HCT116 (cell line): ENCODE data around the gene GFOD2.

Source experiments
- CEBPB ChIP-seq: IDR thresholded peaks from 2 replicates; pipeline ENCODE4 v1.6.1; 2012; ENCODE audit warnings: low read depth
- CTCF ChIP-seq, 3 experiments: fragments of 200-600 bp in 1 of 3; sonication (generic) in 1 of 3; IDR thresholded peaks in 2 of 3; conservative IDR thresholded peaks in 1 of 3; 2 replicates each; pipeline ENCODE4 v1.5.1; 2012 to 2017; ENCODE audit warnings: low read depth in 2 of 3, low read length in 2 of 3, antibody characterized with exemption in 1 of 3, borderline replicate concordance in 1 of 3, control low read depth in 1 of 3, mild to moderate bottlenecking in 1 of 3, mixed read lengths in 1 of 3, mixed run types in 1 of 3, moderate library complexity in 1 of 3; ENCODE audit not compliant: insufficient read depth in 1 of 3
- EZH2 ChIP-seq: fragments of 200-600 bp; sonication (generic); IDR thresholded peaks from 2 replicates; pipeline ENCODE4 v1.6.1; 2017; ENCODE audit warnings: antibody characterized with exemption, mixed run types
- JUND ChIP-seq: IDR thresholded peaks from 2 replicates; pipeline ENCODE4 v1.6.1; 2012
- POLR2A ChIP-seq: IDR thresholded peaks from 2 replicates; pipeline ENCODE4 v1.7.0; 2011; ENCODE audit warnings: borderline replicate concordance; ENCODE audit not compliant: insufficient read depth, insufficient read length; ENCODE audit errors: extremely low read depth
- REST ChIP-seq: IDR thresholded peaks from 2 replicates; pipeline ENCODE4 v1.6.1; 2012; ENCODE audit warnings: low read depth
- SRF ChIP-seq: IDR thresholded peaks from 2 replicates; pipeline ENCODE4 v1.6.1; 2012; ENCODE audit warnings: low read depth
- ZNF274 ChIP-seq: fragments of 200-500 bp; sonication (Bioruptor generic); IDR thresholded peaks from 2 replicates; pipeline ENCODE4 v1.6.1; 2014; ENCODE audit warnings: mild to moderate bottlenecking, low read depth, low read length, inconsistent platforms

- TF ChIP-seq EZH2 (no peak), CTCF (IDR thresholded peaks at IDR 0.05 in 2 of 3, conservative IDR thresholded peaks at IDR 0.05 in 1 of 3; ENCODE audit: borderline replicate concordance in 1 of 3, insufficient read depth in 1 of 3, low read depth in 2 of 3, low read length in 2 of 3) (no peak), JUND (no peak), REST (no peak), POLR2A (no peak), SRF (no peak), ZNF274 (no peak), CEBPB (no peak)
Measured at GRCh38 chr16:67666559-67667452, 52.3 kb downstream of the GFOD2 start, which contains the start of the genes C16orf86 and ENKD1.
